Measurements from ENCODE around the gene IL36RN.

The IL36RN gene

GRCh38 chr2:113103277-113103676 lies 44.3 kb downstream of the IL36RN start:
- Histone ChIP-seq H3K27me3 (ENCODE audit: insufficient read depth, low read length) (peaks cover 3% of the 10 kb centered on the region), H3K36me3 (ENCODE audit: insufficient read depth, low read length) (no peaks in the 10 kb centered on the region), H3K4me1 (ENCODE audit: insufficient read depth, low read length) (no peaks in the 10 kb centered on the region), H2AFZ (ENCODE audit: low read depth, low read length) (no peak overlapping the region), H3K4me3 (ENCODE audit: low read length) (no peak overlapping the region), H3K9me3 (ENCODE audit: low read length) (peaks cover 4% of the 10 kb centered on the region)

- H3K4me3 ChIP-seq (ENCODE audit: low read length) = no peak overlapping the region
- no peak overlapping the region for H2AFZ ChIP-seq (ENCODE audit: low read depth, low read length)
- H3K27me3 ChIP-seq (ENCODE audit: insufficient read depth, low read length) = peaks cover 3% of the 10 kb centered on the region
- no peaks in the 10 kb centered on the region for H3K4me1 ChIP-seq (ENCODE audit: insufficient read depth, low read length)
- no peaks in the 10 kb centered on the region for H3K36me3 ChIP-seq (ENCODE audit: insufficient read depth, low read length)
- H3K9me3 ChIP-seq (ENCODE audit: low read length) = peaks cover 3% of the 10 kb centered on the region
These were observed 45.1 kb downstream of the IL36RN start for GRCh38 chr2:113104054-113104611.

GRCh38 chr2:113105047-113105785 lies 46.2 kb downstream of the IL36RN start:
- no peak overlapping the region for H3K4me3 ChIP-seq (ENCODE audit: low read length)
- no peaks in the 10 kb centered on the region for H3K36me3 ChIP-seq (ENCODE audit: insufficient read depth, low read length)
- H3K9me3 ChIP-seq (ENCODE audit: low read length) = no peaks in the 10 kb centered on the region
- no peak overlapping the region for H2AFZ ChIP-seq (ENCODE audit: low read depth, low read length)
- no peaks in the 10 kb centered on the region for H3K4me1 ChIP-seq (ENCODE audit: insufficient read depth, low read length)
- peaks cover 3% of the 10 kb centered on the region for H3K27me3 ChIP-seq (ENCODE audit: insufficient read depth, low read length)

- H3K4me3 ChIP-seq (ENCODE audit: low read length) = no peak overlapping the region
- no peaks in the 10 kb centered on the region for H3K36me3 ChIP-seq (ENCODE audit: insufficient read depth, low read length)
- no peaks in the 10 kb centered on the region for H3K27me3 ChIP-seq (ENCODE audit: insufficient read depth, low read length)
- H3K4me1 ChIP-seq (ENCODE audit: insufficient read depth, low read length) = no peaks in the 10 kb centered on the region
- no peak overlapping the region for H2AFZ ChIP-seq (ENCODE audit: low read depth, low read length)
- H3K9me3 ChIP-seq (ENCODE audit: low read length) = no peaks in the 10 kb centered on the region
These were observed 52.1 kb downstream of the IL36RN start for GRCh38 chr2:113111121-113111520.

- no peak overlapping the region for H2AFZ ChIP-seq (ENCODE audit: low read depth, low read length)
- H3K4me3 ChIP-seq (ENCODE audit: low read length) = no peak overlapping the region
- H3K4me1 ChIP-seq (ENCODE audit: insufficient read depth, low read length) = no peaks in the 10 kb centered on the region
- no peaks in the 10 kb centered on the region for H3K9me3 ChIP-seq (ENCODE audit: low read length)
- H3K27me3 ChIP-seq (ENCODE audit: insufficient read depth, low read length) = no peaks in the 10 kb centered on the region
- no peaks in the 10 kb centered on the region for H3K36me3 ChIP-seq (ENCODE audit: insufficient read depth, low read length)
These were observed 52.9 kb downstream of the IL36RN start for GRCh38 chr2:113111823-113112287.

- Histone ChIP-seq H3K4me1 (ENCODE audit: insufficient read depth, low read length) (no peaks in the 10 kb centered on the region), H3K9me3 (ENCODE audit: low read length) (no peaks in the 10 kb centered on the region), H3K27me3 (ENCODE audit: insufficient read depth, low read length) (no peaks in the 10 kb centered on the region)
These were observed 53.4 kb downstream of the IL36RN start for GRCh38 chr2:113112441-113112840.

GRCh38 chr2:113112871-113113270 lies 53.9 kb downstream of the IL36RN start:
- Histone ChIP-seq H3K9me3 (ENCODE audit: low read length) (no peaks in the 10 kb centered on the region), H3K4me3 (ENCODE audit: low read length) (no peak overlapping the region), H3K4me1 (ENCODE audit: insufficient read depth, low read length) (no peaks in the 10 kb centered on the region), H2AFZ (ENCODE audit: low read depth, low read length) (no peak overlapping the region), H3K36me3 (ENCODE audit: insufficient read depth, low read length) (no peaks in the 10 kb centered on the region), H3K27me3 (ENCODE audit: insufficient read depth, low read length) (no peaks in the 10 kb centered on the region)

More at GRCh38 chr2:113112441-113112840, 53.4 kb downstream of the IL36RN start:
- no peak overlapping the region for H3K4me3 ChIP-seq (ENCODE audit: low read length)
- no peak overlapping the region for H2AFZ ChIP-seq (ENCODE audit: low read depth, low read length)
- no peaks in the 10 kb centered on the region for H3K36me3 ChIP-seq (ENCODE audit: insufficient read depth, low read length)

GRCh38 chr2:113113807-113114206 lies 54.8 kb downstream of the IL36RN start:
- Histone ChIP-seq H3K4me3 (ENCODE audit: low read length) (no peak overlapping the region), H3K27me3 (ENCODE audit: insufficient read depth, low read length) (no peaks in the 10 kb centered on the region), H2AFZ (ENCODE audit: low read depth, low read length) (no peak overlapping the region)

More at GRCh38 chr2:113113807-113114206, 54.8 kb downstream of the IL36RN start:
- Histone ChIP-seq H3K36me3 (ENCODE audit: insufficient read depth, low read length) (no peaks in the 10 kb centered on the region), H3K9me3 (ENCODE audit: low read length) (no peaks in the 10 kb centered on the region), H3K4me1 (ENCODE audit: insufficient read depth, low read length) (no peaks in the 10 kb centered on the region)
